Natural killer cell treated with Interleukin-12 subunit alpha and Interleukin-12 subunit beta and Interleukin-15 and Interleukin-18, amount 100 ng/mL, for 72 hours (primary cell): ENCODE data around the gene SCUBE1. TPM values are rescaled to one million over a fixed set of nuclear protein-coding genes. Genes with fewer than 3 reads are reported as not detected.

ENCODE experiments used
- ATAC-seq, 2 donors: fragments of 150-1000 bp; cut with Tn5 transposase in 1 of 2; sonication (Bioruptor Pico), chemical (Tn5 transposase) in 1 of 2; 2 replicates each; pipeline ENCODE4 v1.10.0; 2021
- DNase-seq: peaks from one replicate; pipeline ENCODE4 v3.0.0; 2022; ENCODE audit warnings: low spot score
- H3K27ac Mint-ChIP-seq, 2 donors: 1 replicate in 1 of 2; 2 replicates in 1 of 2; pipeline ENCODE4 v1.8.0; 2022; ENCODE audit warnings: mixed read lengths in 2 of 2, mild to moderate bottlenecking in 1 of 2, moderate library complexity in 1 of 2
- H3K27me3 Mint-ChIP-seq, 2 donors: 1 replicate in 1 of 2; 2 replicates in 1 of 2; pipeline ENCODE4 v1.8.0; 2022; ENCODE audit warnings: mixed read lengths in 2 of 2
- H3K36me3 Mint-ChIP-seq: one replicate; pipeline ENCODE4 v1.8.0; 2022; ENCODE audit warnings: mixed read lengths
- H3K4me1 Mint-ChIP-seq, 2 donors: 1 replicate in 1 of 2; 2 replicates in 1 of 2; pipeline ENCODE4 v1.8.0; 2022; ENCODE audit warnings: low read depth in 2 of 2, mixed read lengths in 2 of 2, mild to moderate bottlenecking in 1 of 2
- H3K4me3 Mint-ChIP-seq: one replicate; pipeline ENCODE4 v1.8.0; 2022; ENCODE audit warnings: mixed read lengths
- H3K9me3 Mint-ChIP-seq: 2 replicates; pipeline ENCODE4 v1.8.0; 2022; ENCODE audit warnings: mixed read lengths
- total RNA-seq, 2 donors: library from RNA; stranded (reverse); gene quantifications; one replicate each; pipeline ENCODE4 v1.2.3, GENCODE V29; 2022

SCUBE1 gene
- total RNA-seq, 2 donors from 2014 or later, result 0.14 TPM; not detected in 1

DNA sequence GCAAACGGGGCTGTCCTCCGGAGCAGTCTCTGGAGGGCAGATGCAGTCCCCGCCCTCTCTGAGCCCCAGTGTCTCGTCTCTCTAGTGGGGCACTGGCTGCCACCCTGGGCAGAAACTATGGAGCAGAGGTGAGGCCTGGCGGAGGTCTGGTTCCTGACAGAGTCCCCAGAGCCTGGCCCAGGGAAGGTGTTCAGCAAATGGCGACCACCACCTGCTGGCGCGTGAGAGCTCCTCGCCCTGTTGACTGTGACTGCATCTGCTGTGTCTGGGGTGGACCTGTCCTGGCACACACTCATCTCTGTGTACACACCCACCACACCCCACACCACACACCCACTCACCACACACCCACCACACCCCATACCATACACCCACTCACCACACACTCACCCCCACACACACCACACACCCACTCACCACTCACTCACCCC is 137.9 kb downstream of the SCUBE1 start:
- Mint-ChIP-seq H3K9me3 (no peaks in the 10 kb centered on the region), H3K4me3 (no peak overlapping the region), H3K4me1 (peaks cover 0 to 11% of the 10 kb centered on the region in 2 donors), H3K27me3 (no peaks in the 10 kb centered on the region), H3K36me3 (no peaks in the 10 kb centered on the region), H3K27ac (no peak overlapping the region)
- ATAC-seq, result no peak
- DNase-seq, result no peak

DNA sequence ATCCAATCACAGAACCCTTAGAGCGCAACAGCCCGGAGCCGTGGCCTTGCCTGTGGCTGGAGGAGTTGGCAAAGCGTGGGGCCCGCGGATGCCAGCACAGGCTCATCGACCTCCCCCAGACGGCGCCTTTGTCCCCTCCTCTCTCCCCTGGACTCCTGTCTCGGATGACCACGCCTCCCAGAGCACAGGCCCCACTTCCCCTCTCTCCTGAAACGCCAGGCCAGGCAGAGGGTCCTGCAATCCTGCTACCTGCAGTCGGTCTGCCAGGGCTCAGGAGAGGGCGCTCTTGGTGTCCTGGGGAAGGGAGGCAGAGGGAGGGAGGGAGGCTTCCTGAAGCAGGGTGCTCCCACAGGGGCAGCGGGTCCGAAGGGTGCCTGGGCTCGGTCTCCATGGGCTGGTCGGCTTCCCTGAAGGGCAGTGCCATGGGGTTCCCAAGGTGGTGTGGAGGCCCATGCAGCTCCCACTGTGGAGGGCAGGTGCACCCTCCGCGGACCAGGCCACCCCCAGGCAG is 139.6 kb downstream of the SCUBE1 start:
- no peak overlapping the region for H3K4me3 Mint-ChIP-seq
- ATAC-seq, result no peak

DNA sequence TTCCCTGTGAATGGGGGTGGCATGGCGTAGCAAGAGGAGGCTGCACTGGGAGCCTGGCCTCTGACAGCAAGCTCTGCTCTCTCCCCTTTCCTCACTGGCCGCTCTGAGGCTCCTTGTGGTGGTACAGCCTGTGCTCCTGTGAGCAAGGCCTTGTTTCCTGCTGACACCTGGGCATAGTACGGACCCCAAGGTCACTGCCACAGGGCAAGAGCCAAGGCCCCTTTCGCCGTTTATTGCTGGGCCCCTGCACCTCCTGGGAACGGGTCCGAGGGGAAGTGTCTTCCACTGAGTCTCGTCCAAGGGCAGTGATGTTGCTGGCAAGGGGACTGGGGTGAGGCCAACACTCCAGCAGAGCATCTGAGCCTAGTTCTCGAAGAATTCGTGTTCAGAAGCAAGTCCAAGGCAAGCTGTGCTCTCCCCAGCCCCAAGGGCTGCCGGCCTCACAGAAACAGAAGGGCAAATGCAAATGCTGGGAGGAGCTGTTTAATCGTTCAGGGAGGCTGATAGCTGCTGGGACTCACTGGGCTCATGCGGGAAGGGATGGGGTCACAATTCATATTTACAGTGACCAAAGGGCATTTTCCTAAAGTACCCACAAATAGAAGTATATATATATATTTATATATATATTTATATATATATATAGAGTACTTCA is 140.3 kb downstream of the SCUBE1 start:
- Mint-ChIP-seq H3K27me3 (peaks cover 0 to 2% of the 10 kb centered on the region in 2 donors), H3K36me3 (no peaks in the 10 kb centered on the region), H3K4me1 (peaks cover 0 to 11% of the 10 kb centered on the region in 2 donors), H3K9me3 (no peaks in the 10 kb centered on the region), H3K27ac (no peak overlapping the region), H3K4me3 (no peak overlapping the region)
- ATAC-seq (no peak), DNase-seq (no peak)

More for the DNA sequence above, 139.6 kb downstream of the SCUBE1 start:
- Mint-ChIP-seq H3K27ac (no peak overlapping the region), H3K27me3 (no peaks in the 10 kb centered on the region), H3K36me3 (no peaks in the 10 kb centered on the region), H3K4me1 (peaks cover 0 to 11% of the 10 kb centered on the region in 2 donors), H3K9me3 (no peaks in the 10 kb centered on the region)
- no peak for DNase-seq

DNA sequence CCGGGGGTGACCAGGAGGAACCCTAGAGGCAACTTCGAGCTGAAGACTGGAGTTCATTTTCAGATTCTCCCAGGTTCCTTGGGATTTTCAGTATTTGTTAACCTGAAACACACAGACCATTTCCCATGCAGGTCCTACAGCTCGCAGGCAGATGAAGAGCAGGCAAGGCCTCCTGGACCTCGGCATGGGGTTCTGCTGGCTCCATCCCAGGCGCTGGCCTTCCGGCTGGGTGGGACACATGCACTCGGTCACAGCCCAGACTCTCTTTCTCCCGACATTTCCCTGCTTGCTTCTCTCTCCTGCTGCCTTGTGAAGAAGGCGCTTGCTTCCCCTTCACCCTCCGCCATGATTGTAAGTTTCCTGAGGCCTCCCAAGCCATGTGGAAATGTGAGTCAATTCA is 140.8 kb downstream of the SCUBE1 start:
- ATAC-seq (no peak), DNase-seq (no peak)
- H3K27ac Mint-ChIP-seq, result no peak overlapping the region
- peaks cover 0 to 11% of the 10 kb centered on the region in 2 donors for H3K4me1 Mint-ChIP-seq
- no peaks in the 10 kb centered on the region for H3K36me3 Mint-ChIP-seq
- no peaks in the 10 kb centered on the region for H3K9me3 Mint-ChIP-seq
- H3K27me3 Mint-ChIP-seq, result peaks cover 0 to 5% of the 10 kb centered on the region in 2 donors
- H3K4me3 Mint-ChIP-seq, result no peak overlapping the region

DNA sequence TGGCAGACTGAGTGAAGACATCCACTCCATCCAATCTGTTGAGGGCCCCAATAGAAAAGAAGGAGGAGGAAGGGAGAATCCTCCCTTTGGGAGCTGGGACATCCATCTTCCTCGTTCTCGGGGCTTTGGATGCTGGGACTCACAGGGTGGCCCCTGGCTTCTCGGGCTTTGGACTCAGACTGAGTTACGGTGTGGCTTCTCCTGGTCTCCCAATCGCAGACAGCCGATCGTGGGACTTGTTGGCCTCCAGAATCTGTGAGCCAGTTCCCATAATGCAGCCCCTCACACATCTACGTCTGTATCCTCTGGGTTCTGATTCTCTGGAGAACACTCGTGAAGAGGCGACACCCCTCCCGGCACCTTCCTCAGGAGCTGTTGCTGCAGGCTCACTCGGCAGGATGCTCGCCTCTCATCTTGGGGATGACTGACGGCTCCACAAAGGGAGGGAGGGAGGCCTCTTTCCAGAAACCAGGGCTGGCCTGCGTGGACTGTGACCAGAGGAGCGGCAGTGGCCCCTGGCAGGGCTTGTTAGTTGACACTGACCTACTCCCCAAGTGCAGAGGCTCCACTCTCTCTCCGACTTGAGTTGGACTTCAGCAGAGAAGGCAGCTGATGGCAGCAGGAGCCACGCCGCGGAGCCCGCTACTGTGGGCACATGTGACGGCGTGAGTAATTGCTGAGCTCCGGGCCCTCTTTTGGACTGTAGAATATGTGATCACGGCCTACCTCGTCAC is 141.5 kb downstream of the SCUBE1 start:
- H3K27me3 Mint-ChIP-seq, result peaks cover 0 to 7% of the 10 kb centered on the region in 2 donors
- peaks cover 0 to 9% of the 10 kb centered on the region in 2 donors for H3K4me1 Mint-ChIP-seq
- no peak overlapping the region for H3K27ac Mint-ChIP-seq
- H3K9me3 Mint-ChIP-seq, result no peaks in the 10 kb centered on the region
- ATAC-seq, result no peak
- no peak for DNase-seq
- no peak overlapping the region for H3K4me3 Mint-ChIP-seq
- no peaks in the 10 kb centered on the region for H3K36me3 Mint-ChIP-seq

DNA sequence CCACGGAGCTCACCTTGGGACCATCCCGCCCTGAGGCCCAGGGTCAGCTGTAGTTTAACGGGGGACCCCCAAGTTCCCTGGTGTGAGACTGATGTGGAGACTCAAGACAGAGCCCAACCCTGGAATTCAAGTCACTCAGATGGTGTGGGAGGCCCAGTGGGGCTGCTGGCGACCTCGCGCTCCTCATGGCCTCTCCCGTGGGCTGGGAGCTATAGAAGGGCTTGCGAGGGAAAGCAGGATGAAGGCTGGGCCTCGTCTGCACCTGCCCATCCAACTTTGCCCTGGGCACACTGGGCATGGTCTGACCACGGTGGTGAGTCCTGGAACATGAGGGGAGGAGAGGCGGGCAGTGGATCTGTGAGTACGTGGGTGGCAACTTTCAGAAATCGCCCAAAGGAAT is 142.6 kb downstream of the SCUBE1 start:
- no peaks in the 10 kb centered on the region for H3K4me1 Mint-ChIP-seq
- H3K27me3 Mint-ChIP-seq, result peaks cover 0 to 7% of the 10 kb centered on the region in 2 donors
- no peak overlapping the region for H3K4me3 Mint-ChIP-seq
- no peaks in the 10 kb centered on the region for H3K9me3 Mint-ChIP-seq
- H3K36me3 Mint-ChIP-seq, result no peaks in the 10 kb centered on the region
- DNase-seq (no peak), ATAC-seq (no peak)
- H3K27ac Mint-ChIP-seq, result no peak overlapping the region

DNA sequence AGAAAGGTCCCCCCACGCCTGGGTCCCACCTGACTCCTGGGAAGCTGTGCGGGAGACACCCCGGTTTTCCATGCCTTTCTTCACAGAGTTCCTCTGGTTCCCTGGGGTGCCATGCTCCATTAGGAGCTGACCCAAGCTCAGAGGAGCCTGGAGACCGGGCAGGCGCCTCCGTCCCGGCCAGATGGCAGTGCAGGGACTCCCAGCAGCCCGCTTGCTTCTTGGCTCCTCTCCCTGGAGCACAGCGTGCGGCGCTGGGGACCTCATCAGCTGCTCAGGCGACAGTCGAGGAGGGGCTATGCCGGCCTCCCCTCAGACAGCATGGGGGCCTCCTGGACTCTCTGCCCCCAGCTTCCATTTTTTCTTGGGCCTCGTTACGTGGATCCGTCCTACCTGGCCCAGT is 143.1 kb downstream of the SCUBE1 start:
- no peaks in the 10 kb centered on the region for H3K9me3 Mint-ChIP-seq
- H3K36me3 Mint-ChIP-seq, result no peaks in the 10 kb centered on the region
- no peak overlapping the region for H3K4me3 Mint-ChIP-seq
- DNase-seq (no peak), ATAC-seq (no peak)
- H3K27me3 Mint-ChIP-seq, result peaks cover under 1 to 7% of the 10 kb centered on the region in 2 donors
- H3K27ac Mint-ChIP-seq, result no peak overlapping the region
- no peaks in the 10 kb centered on the region for H3K4me1 Mint-ChIP-seq

DNA sequence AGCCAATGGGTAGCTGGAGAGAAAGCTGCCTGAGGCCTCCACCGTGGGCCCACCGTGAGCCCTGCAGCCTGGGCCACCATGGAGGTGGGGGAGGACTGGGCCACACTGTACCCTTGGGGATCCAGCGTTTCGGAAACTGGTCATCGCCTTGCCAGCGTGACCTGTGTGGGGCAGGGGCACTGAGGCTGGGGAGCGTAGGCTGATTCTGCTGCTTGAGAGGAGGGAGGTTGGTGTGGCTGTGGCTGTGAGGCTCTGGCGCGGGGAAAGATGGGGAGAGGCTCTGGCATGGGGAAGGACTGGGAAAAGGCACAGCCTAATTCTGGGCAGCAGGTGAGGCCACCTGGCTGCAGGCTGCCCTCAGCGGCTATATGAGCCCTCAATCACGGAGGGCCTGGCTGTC is 143.6 kb downstream of the SCUBE1 start:
- H3K36me3 Mint-ChIP-seq, result no peaks in the 10 kb centered on the region
- ATAC-seq, result peak in 1 of 2 donors; percentile 49
- H3K27ac Mint-ChIP-seq, result no peak overlapping the region
- H3K27me3 Mint-ChIP-seq, result peaks cover 6 to 7% of the 10 kb centered on the region in 2 donors
- no peaks in the 10 kb centered on the region for H3K9me3 Mint-ChIP-seq
- H3K4me3 Mint-ChIP-seq, result no peak overlapping the region
- DNase-seq, result no peak
- H3K4me1 Mint-ChIP-seq, result no peaks in the 10 kb centered on the region

DNA sequence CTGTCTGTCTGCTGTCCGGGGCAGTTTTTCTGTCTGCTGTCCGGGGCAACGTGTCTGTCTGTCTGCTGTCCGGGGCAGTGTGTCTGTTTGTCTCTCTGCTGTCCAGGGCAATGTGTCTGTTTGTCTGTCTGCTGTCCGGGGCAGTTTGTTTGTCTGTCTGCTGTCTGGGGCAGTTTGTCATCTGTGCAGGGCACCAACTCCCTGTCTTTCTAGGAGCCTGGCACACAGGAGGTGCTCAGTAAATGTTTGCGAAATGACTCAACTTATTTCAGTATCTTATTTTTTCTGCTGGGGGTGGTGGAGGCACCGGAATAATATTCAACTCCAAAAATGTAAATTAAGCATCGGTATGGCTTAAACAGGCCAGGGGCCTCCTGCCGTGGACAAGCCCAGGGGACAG is 144.2 kb downstream of the SCUBE1 start:
- DNase-seq (no peak), ATAC-seq (no peak)
- Mint-ChIP-seq H3K36me3 (no peaks in the 10 kb centered on the region), H3K4me3 (no peak overlapping the region), H3K27ac (no peak overlapping the region), H3K9me3 (no peaks in the 10 kb centered on the region), H3K27me3 (peaks cover 7% of the 10 kb centered on the region in 2 donors), H3K4me1 (no peaks in the 10 kb centered on the region)

DNA sequence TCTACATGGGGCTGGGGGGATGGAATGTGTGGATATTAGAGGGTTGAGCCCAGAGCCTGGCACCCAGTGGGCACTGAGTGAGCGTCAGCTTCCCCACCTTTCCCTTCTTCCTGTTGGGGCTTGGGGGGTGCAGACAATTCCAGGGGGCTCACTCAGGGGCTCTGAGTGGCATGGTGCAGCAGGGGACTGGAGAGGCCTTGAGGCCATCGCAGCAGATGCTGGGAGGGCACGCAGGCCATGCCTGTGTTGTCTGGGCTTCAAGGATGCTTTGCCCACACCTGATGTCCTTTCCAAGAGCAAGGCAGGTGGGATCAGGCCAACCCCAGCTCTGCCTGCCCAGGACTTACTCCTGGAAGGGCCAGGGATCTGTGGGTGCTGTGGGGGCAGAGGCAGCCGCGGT is 145.0 kb downstream of the SCUBE1 start:
- no peak overlapping the region for H3K27ac Mint-ChIP-seq
- H3K4me3 Mint-ChIP-seq, result no peak overlapping the region
- ATAC-seq, result peak in 1 of 2 donors; percentile 36
- peaks cover 7% of the 10 kb centered on the region in 2 donors for H3K27me3 Mint-ChIP-seq
- no peaks in the 10 kb centered on the region for H3K9me3 Mint-ChIP-seq
- DNase-seq, result no peak
- H3K36me3 Mint-ChIP-seq, result no peaks in the 10 kb centered on the region
- no peaks in the 10 kb centered on the region for H3K4me1 Mint-ChIP-seq

DNA sequence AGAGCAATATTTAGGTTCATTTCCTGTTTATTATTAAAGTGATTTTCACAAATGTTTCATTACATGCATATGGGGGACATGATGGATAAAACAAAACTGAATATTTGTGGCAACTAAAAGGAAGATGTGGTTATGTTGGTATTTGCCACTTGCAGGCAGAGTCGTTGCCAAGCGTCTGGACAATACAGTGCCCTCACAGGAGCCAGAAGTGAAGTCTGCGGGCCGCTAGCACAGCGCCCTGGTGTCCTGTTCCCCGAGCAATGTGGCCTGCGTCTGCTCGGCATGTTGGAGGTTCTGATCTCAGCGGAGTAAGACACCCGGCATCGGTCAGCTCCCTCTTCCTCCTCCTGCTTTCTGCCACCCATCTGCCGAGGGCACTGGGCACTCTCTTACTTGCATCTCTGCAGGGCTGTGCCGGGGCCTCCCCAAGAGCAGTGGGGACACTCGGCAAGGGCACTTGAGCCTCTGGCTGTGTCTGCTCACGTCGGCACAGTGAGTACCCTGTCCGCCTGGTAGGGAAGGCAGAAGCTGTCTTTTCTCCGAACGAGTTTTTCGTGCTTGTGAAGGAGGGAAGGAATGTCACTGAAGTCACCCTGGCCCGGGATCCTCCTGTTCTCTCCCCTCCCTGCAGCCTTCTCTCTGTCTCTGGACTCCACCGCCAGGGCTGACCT is 145.8 kb downstream of the SCUBE1 start:
- H3K4me3 Mint-ChIP-seq, result no peak overlapping the region
- ATAC-seq, result no peak
- H3K27me3 Mint-ChIP-seq, result peaks cover 7% of the 10 kb centered on the region in 2 donors
- no peaks in the 10 kb centered on the region for H3K9me3 Mint-ChIP-seq
- DNase-seq, result no peak
- no peaks in the 10 kb centered on the region for H3K36me3 Mint-ChIP-seq
- H3K27ac Mint-ChIP-seq, result no peak overlapping the region
- H3K4me1 Mint-ChIP-seq, result no peaks in the 10 kb centered on the region

DNA sequence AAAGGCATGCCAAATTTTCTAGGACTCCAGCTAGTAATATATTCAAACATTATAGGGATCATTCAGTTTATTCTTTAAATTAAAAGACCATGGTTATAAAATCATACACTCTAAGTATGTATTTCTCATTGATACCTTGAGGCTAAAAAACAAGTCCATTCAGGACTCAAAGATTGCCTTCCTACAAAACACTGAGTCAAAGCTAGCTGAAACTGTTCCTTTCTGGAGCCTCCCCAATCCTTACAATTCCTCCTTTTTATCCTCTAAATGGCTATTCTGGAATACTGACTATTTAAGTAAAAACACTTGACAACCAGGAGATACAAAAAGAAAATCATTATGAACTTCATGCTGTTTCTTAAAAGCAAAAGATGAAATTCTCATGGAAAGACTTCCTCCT is 151.3 kb downstream of the SCUBE1 start:
- Mint-ChIP-seq H3K27ac (no peak overlapping the region), H3K4me3 (no peak overlapping the region), H3K4me1 (no peaks in the 10 kb centered on the region), H3K9me3 (no peaks in the 10 kb centered on the region), H3K27me3 (peaks cover 3 to 7% of the 10 kb centered on the region in 2 donors), H3K36me3 (no peaks in the 10 kb centered on the region)
- no peak for ATAC-seq
- DNase-seq, result no peak

DNA sequence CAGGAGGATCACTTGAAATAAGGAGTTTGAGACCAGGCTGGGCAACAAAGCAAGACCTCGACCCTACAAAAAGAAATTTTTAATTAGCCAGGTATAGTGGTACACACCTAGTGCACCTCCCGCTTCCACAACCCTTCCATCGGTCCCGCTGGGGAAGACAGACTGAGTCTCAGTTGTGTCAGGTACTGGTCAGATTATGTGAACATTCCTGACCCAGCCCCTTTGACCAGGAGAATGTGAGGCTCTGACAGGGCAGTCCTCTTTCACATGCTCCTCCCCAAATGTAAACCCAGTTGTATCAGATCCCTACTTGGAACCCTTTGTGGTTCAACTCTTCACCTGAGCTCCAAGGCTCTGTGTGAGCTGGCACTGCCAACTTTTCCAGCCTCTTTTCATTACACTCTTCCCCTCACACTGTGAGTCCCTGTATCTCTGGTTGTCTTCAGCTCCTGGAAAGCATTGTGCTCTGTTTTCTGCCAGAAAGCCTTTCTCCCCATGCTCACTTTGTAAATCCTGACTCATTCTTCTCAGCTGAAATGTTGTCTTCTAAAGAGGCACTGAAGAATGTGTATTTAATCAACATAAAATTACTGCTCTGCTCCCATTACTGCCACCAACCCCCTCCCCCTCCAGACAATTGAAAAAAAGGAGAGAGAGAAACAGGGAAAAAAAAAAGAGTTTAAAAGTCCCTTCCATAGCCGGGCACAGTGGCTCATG is 154.2 kb downstream of the SCUBE1 start:
- peaks cover 0 to 3% of the 10 kb centered on the region in 2 donors for H3K27me3 Mint-ChIP-seq
- H3K9me3 Mint-ChIP-seq, result no peaks in the 10 kb centered on the region
- peak overlapping the region; percentile 13 for H3K4me3 Mint-ChIP-seq
- H3K4me1 Mint-ChIP-seq, result peaks cover 3 to 4% of the 10 kb centered on the region in 2 donors
- ATAC-seq (no peak), DNase-seq (no peak)
- H3K36me3 Mint-ChIP-seq, result no peaks in the 10 kb centered on the region
- peak overlapping the region; percentile 23 to 56 for H3K27ac Mint-ChIP-seq
